Bronchial epithelial cell (primary cell): Measurements from ENCODE around the gene PHLDA3. TPM values are rescaled to one million over a fixed set of nuclear protein-coding genes. Genes with fewer than 3 reads are reported as not detected.

ENCODE experiments used
- DNase-seq: peaks from one replicate; pipeline ENCODE4 v3.0.0-alpha.2; 2010; ENCODE audit warnings: low read depth
- FAIRE-seq: peaks from 2 replicates; lab custom pipeline; 2011; peaks lifted over from hg19 to GRCh38; lab: Jason Lieb, UNC
- H3K27me3 ChIP-seq: 2 replicates; pipeline ENCODE4 v1.5.1; 2011; ENCODE audit warnings: low read length; ENCODE audit not compliant: control insufficient read depth, insufficient read depth
- H3K36me3 ChIP-seq: 2 replicates; pipeline ENCODE4 v1.5.1; 2011; ENCODE audit warnings: low read length; ENCODE audit not compliant: control insufficient read depth, insufficient read depth
- H3K4me3 ChIP-seq: 2 replicates; pipeline ENCODE4 v1.5.1; 2011; ENCODE audit warnings: mild to moderate bottlenecking, low read depth, low read length, control low read depth
- CTCF ChIP-seq: IDR thresholded peaks from 2 replicates; pipeline ENCODE4 v1.5.1; 2011; ENCODE audit warnings: mild to moderate bottlenecking, moderate library complexity, low read length, control low read depth, inconsistent platforms; ENCODE audit not compliant: insufficient read depth, severe bottlenecking
- total RNA-seq: library from RNA; depleted of rRNA; stranded (reverse); fragments of >200 nt; gene quantifications from 2 replicates; pipeline ENCODE4 v1.2.1, GENCODE V29; 2014

The PHLDA3 gene
- total RNA-seq, 1 donor from 2014 or later = 118 TPM

- H3K36me3 ChIP-seq = peaks cover 10% of the 10 kb centered on the region
- H3K27me3 ChIP-seq = no peaks in the 10 kb centered on the region
- peak overlapping the region; percentile 1 for H3K4me3 ChIP-seq
- no peak for TF ChIP-seq CTCF
- FAIRE-seq (peak; percentile 97), DNase-seq (peak; percentile 99)
These were observed 7.1 kb downstream of the PHLDA3 start for GRCh38 chr1:201461645-201462441.

GRCh38 chr1:201460814-201461644 lies 8.0 kb downstream of the PHLDA3 start:
- no peak for TF ChIP-seq CTCF
- FAIRE-seq = peak; percentile 96
- Histone ChIP-seq H3K36me3 (peaks cover 10% of the 10 kb centered on the region), H3K27me3 (no peaks in the 10 kb centered on the region), H3K4me3 (peak overlapping the region; percentile 1)
- peak; percentile 99 for DNase-seq

- Histone ChIP-seq H3K27me3 (no peaks in the 10 kb centered on the region), H3K36me3 (peaks cover 1% of the 10 kb centered on the region), H3K4me3 (no peak overlapping the region)
- TF ChIP-seq CTCF = no peak
- DNase-seq (no peak), FAIRE-seq (no peak)
These were observed 9.2 kb downstream of the PHLDA3 start for GRCh38 chr1:201459775-201460174.

GRCh38 chr1:201459052-201459451 lies 9.9 kb downstream of the PHLDA3 start:
- DNase-seq = no peak
- Histone ChIP-seq H3K36me3 (no peaks in the 10 kb centered on the region), H3K4me3 (no peak overlapping the region), H3K27me3 (no peaks in the 10 kb centered on the region)
- TF ChIP-seq CTCF = no peak
- no peak for FAIRE-seq

- Histone ChIP-seq H3K27me3 (no peaks in the 10 kb centered on the region), H3K4me3 (no peak overlapping the region), H3K36me3 (no peaks in the 10 kb centered on the region)
- no peak for DNase-seq
- TF ChIP-seq CTCF = no peak
- no peak for FAIRE-seq
These were observed 11.5 kb downstream of the PHLDA3 start for GRCh38 chr1:201457508-201457960.
